Epithelial cell of proximal tubule (primary cell): ENCODE data around the gene MEGF11. TPM values are rescaled to one million over a fixed set of nuclear protein-coding genes. Genes with fewer than 3 reads are reported as not detected.

ENCODE experiments used
- DNase-seq: peaks from one replicate; pipeline ENCODE4 v3.0.0-alpha.2; 2011; ENCODE audit warnings: low read depth
- H3K4me3 ChIP-seq: 2 replicates; pipeline ENCODE4 v1.5.1; 2011; ENCODE audit warnings: low read depth, mild to moderate bottlenecking, low read length
- total RNA-seq: library from RNA; depleted of rRNA; stranded (reverse); fragments of >200 nt; gene quantifications from 2 replicates; pipeline ENCODE4 v1.2.3, GENCODE V29; 2015
- TF ChIP-seq, protein P1 (sequence below): conservative IDR thresholded peaks from 2 replicates; pipeline ENCODE4 v1.5.1; 2012; ENCODE audit warnings: low read depth, mild to moderate bottlenecking, low read length

MEGF11 gene
- total RNA-seq, 1 donor from 2014 or later = 3.7 TPM

DNA sequence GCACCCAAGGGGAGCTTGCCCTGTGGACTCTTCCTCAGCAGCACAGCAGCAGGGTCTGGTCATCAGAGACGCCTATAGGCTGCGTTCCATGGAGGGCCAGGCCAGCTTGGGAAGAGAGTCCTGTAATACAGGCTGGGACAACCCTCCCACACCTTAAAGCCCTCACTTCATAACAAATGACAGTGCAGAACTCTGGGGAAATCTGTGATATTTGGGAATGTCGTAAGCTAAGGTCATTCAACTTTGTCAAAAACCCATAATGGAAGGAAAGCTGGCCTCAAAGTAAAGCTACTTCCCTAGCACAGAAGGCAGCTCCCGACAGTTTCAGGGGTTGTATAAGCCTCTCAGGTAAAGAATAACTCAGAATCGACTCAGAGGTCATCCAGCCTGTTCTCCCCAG, 133.1 kb downstream of the MEGF11 start:
- no peak overlapping the region for H3K4me3 ChIP-seq
- TF ChIP-seq, protein P1, sequence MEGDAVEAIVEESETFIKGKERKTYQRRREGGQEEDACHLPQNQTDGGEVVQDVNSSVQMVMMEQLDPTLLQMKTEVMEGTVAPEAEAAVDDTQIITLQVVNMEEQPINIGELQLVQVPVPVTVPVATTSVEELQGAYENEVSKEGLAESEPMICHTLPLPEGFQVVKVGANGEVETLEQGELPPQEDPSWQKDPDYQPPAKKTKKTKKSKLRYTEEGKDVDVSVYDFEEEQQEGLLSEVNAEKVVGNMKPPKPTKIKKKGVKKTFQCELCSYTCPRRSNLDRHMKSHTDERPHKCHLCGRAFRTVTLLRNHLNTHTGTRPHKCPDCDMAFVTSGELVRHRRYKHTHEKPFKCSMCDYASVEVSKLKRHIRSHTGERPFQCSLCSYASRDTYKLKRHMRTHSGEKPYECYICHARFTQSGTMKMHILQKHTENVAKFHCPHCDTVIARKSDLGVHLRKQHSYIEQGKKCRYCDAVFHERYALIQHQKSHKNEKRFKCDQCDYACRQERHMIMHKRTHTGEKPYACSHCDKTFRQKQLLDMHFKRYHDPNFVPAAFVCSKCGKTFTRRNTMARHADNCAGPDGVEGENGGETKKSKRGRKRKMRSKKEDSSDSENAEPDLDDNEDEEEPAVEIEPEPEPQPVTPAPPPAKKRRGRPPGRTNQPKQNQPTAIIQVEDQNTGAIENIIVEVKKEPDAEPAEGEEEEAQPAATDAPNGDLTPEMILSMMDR = no peak
- DNase-seq = no peak

DNA sequence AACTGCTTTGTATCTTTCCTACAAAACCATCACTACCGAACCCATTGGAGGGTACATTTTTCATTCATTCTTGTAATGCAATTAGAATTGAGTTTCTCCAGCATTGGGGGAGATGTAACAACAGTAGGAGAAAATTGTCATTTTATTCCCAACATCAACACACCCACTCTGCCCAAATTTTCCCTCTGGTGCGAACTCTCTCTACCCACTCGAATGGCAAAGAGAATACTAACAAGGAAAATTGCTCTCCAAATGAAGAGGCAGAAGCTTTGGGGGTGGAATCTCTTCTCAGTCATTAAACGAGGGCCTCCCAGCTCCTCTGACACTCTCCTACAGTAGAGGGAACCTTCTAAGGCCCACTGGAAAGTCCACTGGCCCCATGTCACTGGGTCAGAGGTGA, 135.7 kb downstream of the MEGF11 start:
- TF ChIP-seq, protein P1 = no peak
- H3K4me3 ChIP-seq = no peak overlapping the region
- no peak for DNase-seq

DNA sequence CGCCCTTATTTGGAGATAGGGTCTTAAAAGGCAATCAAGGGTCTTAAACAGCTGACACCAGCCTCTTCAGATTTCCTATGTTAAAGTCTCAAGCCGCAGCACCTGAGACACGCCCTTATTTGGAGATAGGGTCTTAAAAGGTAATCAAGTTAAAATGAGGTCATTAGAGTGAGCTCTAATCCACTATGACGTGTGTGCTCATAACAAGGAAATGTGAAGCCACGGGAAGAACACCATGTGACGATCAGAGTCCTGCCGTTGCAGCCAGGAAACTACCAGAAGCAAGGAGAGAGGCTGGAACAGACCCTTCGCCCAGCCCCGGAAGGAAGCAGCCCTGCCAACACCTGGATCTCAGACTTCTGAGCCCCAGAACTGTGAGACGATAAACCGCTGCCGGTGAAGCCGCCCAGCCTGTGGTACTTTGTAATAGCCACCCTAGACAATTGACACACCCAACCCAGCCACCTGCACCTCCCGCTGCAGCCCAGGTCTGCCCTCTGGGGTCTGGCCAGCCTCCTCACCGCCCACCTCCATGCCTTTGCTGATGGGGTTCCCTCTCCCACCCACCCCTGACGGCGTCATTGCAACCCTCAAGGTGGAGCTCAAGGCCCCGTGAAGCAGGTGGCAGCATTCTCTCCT, 137.9 kb downstream of the MEGF11 start:
- no peak overlapping the region for H3K4me3 ChIP-seq
- no peak for DNase-seq
- TF ChIP-seq, protein P1 = no peak

DNA sequence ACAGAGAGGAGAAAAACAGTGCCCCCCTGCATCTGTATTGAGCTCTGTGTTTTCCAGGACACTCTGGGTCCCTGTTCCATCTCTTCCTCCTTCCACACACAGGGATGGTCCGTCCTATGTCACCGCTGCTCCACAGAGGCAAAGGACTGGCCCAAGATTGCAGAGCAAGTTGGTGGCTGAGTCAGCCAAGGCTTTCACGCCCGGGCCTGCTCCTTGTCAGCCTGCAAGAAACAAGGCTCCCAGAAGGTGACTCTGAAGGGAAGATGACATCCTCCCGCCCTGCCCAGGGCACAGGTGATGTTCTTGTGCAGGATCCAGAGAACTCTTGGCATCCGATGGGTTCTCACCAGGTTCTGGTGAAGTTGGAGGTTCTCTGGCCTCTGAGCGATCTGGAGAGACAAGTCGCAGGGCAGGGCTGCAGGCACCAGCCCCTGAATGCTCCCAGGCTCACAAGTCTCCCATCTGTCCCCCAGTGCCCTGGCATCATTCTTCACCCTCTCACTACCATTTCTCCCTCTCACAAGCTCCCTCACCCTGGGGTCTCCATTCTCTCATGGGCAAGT, 138.6 kb downstream of the MEGF11 start:
- DNase-seq = no peak
- TF ChIP-seq, protein P1 = no peak

DNA sequence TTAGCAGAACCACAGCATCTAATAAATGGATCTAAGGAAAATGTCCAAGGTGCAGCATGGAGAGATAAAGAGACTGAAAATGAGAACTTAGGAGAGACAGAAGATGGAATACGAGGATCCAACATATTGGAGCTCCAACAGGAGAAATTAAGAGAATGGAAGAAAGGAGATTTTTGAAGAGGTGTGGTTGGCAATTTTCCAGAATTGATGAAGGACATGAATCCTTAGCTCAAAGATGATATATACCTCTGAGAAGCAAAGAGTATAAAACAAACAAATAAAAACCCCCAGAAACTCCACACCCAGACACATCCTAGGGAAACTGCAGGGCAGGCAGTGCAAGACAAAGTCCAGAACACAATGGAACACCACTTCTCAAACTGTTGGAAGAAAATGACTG, 141.2 kb downstream of the MEGF11 start:
- H3K4me3 ChIP-seq = no peak overlapping the region
- DNase-seq = no peak
- TF ChIP-seq, protein P1 = no peak

More for the DNA sequence above, 138.6 kb downstream of the MEGF11 start:
- no peak overlapping the region for H3K4me3 ChIP-seq

DNA sequence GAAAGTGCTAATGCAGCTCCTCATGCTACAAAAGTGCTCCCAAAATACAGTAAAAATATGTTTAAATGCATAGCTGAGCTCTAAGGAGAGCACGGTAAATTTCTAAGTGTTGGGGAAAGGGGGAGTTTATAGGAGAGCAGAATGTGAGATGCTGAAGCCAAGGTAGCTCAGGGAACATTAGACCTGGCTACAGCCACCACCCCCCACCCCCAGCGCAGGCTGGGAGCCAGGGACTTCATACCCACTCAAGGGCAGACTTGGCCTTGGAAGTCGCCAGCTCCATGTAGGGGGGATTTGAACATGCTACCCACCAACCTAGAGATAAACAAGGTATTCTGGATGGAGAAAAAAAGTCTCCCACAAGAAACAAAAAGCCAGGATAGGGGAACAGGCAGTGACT, 142.2 kb downstream of the MEGF11 start:
- TF ChIP-seq, protein P1 = no peak
- no peak for DNase-seq
- no peak overlapping the region for H3K4me3 ChIP-seq

DNA sequence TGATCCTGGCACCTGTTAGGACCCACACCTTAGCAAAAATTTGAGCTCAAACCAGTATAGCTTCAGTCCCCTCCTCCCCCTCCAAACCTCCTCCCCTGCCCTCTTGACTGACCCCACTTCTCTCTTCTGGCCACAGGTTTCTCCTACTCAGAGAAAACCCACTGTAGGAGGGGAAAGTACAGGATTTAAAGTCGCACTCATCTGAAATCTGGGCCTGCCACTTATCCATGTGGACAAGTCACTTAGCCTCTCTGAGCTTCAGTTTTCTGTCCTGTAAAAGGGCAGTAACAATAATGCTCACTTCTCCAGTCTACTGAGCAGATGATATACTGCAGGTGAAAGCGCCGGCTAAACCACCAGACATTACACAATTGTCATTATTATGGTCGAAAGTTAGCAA, 142.7 kb downstream of the MEGF11 start:
- TF ChIP-seq, protein P1 = no peak
- H3K4me3 ChIP-seq = no peak overlapping the region
- DNase-seq = no peak
